Measurements from ENCODE around the gene TNFAIP2.

The TNFAIP2 gene, protein sequence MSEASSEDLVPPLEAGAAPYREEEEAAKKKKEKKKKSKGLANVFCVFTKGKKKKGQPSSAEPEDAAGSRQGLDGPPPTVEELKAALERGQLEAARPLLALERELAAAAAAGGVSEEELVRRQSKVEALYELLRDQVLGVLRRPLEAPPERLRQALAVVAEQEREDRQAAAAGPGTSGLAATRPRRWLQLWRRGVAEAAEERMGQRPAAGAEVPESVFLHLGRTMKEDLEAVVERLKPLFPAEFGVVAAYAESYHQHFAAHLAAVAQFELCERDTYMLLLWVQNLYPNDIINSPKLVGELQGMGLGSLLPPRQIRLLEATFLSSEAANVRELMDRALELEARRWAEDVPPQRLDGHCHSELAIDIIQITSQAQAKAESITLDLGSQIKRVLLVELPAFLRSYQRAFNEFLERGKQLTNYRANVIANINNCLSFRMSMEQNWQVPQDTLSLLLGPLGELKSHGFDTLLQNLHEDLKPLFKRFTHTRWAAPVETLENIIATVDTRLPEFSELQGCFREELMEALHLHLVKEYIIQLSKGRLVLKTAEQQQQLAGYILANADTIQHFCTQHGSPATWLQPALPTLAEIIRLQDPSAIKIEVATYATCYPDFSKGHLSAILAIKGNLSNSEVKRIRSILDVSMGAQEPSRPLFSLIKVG

GRCh38 chr14:103122947-103123633, at the start of gene TNFAIP2:
TNFAIP2 (plus strand) TSS chr14:103123461; CDS start chr14:103126458, 2,997 bp downstream.
- no peak for DNase-seq

- no peak for DNase-seq
Observed at GRCh38 chr14:103073876-103074728, 49.2 kb upstream of the TNFAIP2 start.

- DNase-seq, result peak; percentile 54
Observed at GRCh38 chr14:103074729-103075367, 48.4 kb upstream of the TNFAIP2 start.

DNA sequence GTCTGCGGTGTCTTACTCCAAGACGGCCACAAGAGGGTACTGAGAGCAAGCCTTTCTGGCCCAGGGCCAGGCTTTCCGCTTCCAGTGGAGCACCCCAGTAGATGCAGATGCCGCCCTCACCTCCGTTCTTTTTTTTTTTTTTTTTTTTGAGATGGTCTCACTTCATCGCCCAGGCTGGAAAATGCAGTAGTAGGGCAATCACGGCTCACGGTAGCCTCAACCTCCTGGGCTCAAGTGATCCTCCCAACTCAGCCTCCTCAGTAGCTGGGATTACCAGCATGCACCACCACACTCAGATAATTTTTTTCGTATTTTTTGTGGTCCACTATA, 44.9 kb upstream of the TNFAIP2 start:
- peak; percentile 82 for DNase-seq

DNA sequence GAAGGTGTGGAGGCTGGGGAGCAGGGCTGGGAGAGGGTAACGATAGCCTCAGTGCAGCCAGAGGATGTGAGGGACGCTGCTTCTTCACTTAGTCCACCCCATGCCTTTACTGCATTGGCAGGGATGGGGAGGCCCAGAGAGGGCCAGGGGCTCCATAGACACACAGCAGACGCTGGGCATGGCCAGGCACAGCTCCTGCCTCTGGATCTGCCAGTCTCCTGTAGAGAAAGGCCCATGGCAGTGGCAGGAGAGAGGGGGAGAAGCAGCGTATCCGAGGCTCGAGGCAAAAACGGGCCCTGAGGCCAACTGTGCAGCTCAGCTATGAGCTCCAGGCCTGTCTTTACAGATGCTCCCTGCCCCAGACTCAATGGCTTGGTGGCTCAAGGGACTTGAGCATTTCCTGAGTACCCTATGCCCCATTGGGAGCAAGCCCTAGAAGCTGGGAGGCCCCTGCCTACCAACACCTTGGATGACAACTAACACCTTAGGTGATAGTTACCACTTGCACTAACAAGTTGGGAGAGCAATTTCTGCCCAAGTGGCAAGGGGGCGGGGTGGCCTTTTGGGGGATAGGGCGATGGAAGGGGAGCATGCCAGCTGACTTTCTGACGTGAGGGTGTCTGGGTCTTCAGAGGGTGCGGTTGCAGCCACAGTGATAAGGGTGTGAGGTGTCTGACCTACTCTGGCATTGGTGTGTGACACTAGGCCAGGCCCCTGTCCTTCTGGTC, 44.2 kb upstream of the TNFAIP2 start:
- no peak for DNase-seq

DNA sequence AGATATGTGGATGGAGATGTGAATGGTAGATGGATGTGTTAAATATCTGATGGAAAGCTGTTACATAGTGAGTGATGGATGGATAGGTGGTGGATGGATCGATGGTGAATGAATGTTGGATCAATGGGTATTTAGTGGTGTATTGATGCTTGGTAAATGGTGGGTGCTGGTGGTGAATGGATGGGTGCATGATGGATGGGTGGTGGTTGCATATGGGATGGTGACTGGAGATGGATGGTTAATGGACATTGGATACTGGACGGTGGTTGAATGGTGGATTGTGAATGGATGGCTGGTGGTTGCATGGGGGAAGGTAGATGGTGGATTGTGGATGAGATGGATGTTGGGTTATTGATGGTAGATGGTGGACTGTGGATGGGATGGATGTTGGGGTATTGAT, 41.3 kb upstream of the TNFAIP2 start:
- no peak for DNase-seq

- no peak for DNase-seq
Observed at GRCh38 chr14:103084021-103084919, 39.0 kb upstream of the TNFAIP2 start, which contains the start of gene LBHD2. LBHD2 (plus strand) TSS chr14:103084210; CDS start chr14:103086013, 1,803 bp downstream.

- DNase-seq, result no peak
Observed at GRCh38 chr14:103085106-103086091, 37.9 kb upstream of the TNFAIP2 start.

GRCh38 chr14:103086771-103087342, 36.4 kb upstream of the TNFAIP2 start:
- no peak for DNase-seq

DNA sequence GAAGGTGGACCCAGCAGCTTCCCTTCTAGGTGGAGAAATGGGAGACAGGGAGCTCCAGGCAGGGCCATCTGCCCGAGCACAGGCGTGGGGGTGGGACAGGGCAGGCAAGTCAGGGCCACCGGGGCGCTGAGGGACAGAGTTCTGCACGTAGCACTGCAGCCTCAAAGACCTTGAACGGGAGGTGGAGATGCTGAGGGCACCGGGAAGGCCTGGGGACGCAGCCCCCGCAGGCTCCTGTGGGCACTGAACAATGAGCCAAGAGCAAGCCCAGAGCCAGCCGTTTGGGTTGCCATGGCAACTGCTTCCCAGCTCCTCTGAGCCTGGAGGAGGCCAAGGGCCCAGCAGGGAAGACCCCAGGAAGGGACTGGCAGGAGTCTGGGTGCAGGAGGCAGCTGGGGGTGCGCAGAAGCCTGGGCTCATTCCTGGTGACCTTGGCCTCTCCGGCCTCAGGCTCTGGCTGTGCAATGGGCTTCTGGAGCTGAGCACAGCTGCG, 35.9 kb upstream of the TNFAIP2 start:
- DNase-seq, result no peak

DNA sequence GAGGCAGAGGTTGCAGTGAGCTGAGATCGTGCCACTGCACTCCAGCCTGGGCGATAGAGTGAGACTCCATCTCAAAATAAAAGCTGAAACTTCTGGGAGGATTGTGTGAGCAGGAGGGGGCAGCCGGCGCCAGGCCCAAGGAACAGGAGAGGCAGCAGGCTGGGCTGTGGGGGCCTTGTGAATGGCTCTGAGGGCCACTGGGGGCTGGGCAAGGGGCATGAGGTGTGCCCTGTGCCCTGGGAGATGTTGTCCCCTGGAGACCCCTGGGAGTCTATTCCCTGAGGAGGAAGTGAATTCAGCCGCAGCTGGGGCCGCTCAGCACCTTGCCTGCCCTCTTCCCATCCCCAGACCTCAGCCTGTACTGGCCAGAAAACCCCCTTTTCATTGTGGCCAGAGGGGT, 34.3 kb upstream of the TNFAIP2 start:
- no peak for DNase-seq

DNA sequence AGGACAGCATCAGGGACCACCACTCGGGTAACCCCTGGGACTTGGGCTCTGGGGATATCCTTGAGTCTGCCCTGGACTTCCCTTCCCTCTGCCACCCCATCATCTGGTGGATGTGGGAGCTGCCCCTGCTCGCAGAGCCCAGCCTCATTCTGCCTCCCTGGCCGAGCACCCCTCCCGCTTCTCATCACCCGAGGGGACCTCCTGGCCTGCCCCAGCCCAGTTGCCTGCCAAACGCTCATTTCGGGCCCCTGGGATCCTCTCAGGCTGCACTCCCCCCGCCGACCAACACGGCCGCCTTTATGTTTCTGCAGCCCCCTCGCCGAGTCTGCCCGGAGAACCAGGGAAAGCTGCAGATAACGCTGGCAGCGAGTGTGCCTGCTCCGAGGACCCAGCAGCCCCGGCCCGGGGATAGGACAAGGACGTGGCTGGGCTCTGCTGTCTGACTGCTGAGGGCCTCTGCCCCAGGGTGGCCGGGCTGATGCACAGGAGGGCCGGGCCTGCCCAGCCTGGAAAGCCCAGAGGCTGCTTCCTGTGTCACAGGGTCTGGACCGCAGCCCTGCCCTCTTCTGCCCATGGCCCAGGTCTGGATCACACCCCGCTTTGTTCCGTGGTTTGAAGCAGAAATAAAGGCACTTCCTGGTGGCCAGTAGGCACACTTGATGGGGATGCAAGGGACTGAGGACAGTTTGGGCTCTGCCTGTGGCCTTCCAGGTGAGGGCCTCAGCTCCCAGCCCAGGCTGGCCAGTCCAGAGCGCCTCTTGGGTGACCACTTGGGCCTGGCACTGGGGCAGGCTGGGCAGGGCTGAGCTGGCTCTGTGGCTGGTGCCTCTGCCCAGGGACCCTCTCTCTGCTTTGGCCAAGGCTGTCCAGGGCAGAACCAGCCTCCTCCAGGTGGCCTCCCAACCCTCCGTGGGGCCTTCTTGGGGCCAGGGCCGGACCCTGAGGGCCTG, 33.6 kb upstream of the TNFAIP2 start:
- no peak for DNase-seq

DNA sequence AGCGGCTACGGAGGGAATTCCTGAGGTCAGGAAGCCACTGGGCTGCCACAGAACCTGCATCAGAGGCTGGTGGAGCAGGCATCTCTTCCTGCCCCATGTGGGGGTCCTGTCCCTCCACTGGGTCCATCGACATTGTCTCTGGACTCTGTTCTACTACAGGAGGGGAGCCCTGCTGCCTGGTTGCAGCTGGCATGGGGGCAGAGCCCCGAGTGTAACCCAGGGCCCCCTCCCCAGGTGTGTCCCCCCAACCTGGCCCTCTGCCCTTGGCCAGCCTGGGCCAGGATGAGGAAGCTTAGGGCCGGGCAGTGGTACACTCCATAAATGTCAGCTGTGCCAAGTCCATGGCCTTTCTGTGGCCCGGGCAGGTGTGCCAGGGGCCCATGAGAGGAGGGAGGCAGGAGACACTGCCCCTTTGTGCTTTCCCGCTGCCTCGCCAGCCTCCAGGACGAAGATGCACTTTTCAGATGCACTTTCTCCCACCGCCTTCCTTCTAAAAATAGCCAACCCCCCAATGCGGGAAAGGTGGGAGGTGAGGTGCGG, 32.7 kb upstream of the TNFAIP2 start:
- DNase-seq, result no peak

GRCh38 chr14:103091041-103091882, 32.0 kb upstream of the TNFAIP2 start:
- peak; percentile 84 for DNase-seq

DNA sequence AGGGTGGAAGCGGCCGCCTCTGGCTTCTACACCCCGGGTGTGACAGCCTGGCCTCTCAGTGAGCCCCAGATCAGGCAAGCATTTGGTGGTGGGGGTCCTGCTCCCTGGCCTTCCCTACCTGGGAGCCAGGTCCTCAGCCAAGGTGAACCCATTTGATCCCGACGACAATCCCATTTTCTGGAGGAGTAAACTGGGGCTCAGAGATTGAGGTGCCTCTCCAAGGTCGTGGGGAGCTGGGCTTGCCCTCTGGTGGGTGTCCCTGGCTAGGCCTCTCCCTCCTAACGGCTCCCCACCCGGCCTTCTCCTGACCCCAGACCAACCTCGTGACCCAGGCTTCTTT, 31.4 kb upstream of the TNFAIP2 start:
- no peak for DNase-seq

- DNase-seq, result no peak
Observed at GRCh38 chr14:103093856-103094405, 29.3 kb upstream of the TNFAIP2 start.
